ENCODE measurements around the gene LHFPL2.

Gene LHFPL2

DNA sequence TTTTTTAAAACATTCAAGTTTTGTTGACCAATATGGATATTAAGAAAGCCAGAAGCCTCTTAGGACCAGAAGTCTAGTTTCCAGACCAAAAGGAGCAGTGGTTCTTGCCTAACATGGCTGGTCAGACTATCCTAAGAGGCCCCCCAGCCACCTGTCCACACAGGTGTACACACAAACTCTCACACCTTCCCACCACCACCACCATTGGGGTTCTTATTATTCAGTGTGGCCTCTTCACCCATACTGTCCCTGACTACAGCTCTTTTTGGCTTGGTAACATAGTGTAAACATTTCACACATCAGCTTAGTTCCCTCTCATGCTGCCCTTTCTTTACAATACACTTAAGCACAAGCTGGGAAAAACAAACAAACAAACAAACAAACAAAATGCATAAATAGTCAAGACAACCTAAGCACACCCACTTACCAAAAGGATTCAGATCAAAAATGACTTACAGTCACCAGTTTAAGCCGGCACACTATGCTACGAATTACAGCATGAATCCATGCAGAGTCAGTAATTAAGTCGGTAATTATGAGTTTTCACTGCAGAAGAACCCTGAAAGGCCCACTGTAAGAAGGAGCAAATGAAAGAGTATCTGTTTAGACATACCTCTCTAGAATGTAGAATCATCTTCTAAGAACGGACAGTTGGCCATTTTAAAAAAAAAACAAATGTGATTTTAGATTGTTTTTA lies 9.5 kb downstream of the LHFPL2 start:
- no peak for DNase-seq (ENCODE audit: extremely low spot score)
- TF ChIP-seq HDGF (IDR thresholded peaks at IDR 0.05; ENCODE audit: borderline replicate concordance) = no peak
- TF ChIP-seq SUZ12 (IDR thresholded peaks at IDR 0.05) = no peak
- no peak for TF ChIP-seq LEF1 (IDR thresholded peaks at IDR 0.05; ENCODE audit: borderline replicate concordance)
- TF ChIP-seq ARNT (IDR thresholded peaks at IDR 0.05) = no peak
- no peak for TF ChIP-seq FOXM1 (IDR thresholded peaks at IDR 0.05; ENCODE audit: borderline replicate concordance)
- TF ChIP-seq ELF4 (IDR thresholded peaks at IDR 0.05) = no peak
- TF ChIP-seq, protein P1, sequence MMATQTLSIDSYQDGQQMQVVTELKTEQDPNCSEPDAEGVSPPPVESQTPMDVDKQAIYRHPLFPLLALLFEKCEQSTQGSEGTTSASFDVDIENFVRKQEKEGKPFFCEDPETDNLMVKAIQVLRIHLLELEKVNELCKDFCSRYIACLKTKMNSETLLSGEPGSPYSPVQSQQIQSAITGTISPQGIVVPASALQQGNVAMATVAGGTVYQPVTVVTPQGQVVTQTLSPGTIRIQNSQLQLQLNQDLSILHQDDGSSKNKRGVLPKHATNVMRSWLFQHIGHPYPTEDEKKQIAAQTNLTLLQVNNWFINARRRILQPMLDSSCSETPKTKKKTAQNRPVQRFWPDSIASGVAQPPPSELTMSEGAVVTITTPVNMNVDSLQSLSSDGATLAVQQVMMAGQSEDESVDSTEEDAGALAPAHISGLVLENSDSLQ (IDR thresholded peaks at IDR 0.05) = no peak
- TF ChIP-seq SP1 (IDR thresholded peaks at IDR 0.05) = no peak
- POLR2A ChIA-PET = no interaction called here
- CTCF ChIA-PET = no interaction called here

DNA sequence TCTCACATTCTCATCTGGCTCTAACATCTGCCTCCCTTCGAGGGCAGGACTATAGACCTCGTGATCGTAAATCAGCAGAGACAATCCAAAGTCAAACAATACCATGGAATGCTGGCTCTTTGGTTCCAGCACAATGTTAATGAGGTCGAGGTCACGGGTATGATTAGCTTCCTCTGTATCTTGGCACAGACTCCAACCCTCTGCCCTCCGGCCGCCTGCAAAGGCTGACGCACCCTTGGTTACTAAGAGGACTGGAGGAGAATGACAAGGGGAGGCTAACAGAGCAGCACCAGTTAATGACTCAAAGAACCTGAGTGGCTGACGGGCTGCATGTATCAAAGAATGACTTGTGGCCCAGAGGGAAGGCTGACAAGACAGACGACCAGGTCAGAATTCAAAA lies 10.1 kb downstream of the LHFPL2 start:
- ChIA-PET POLR2A (no interaction called here), CTCF (interaction anchor here (0.6 kb wide), 1 partner anchor 101 kb away, joined by 4 read pairs; no protein-coding TSS in a partner anchor)
- no peak for TF ChIP-seq L3MBTL2 (conservative IDR thresholded peaks at IDR 0.05)
- TF ChIP-seq, protein P1 (IDR thresholded peaks at IDR 0.05) = peak; percentile 52
- no peak for DNase-seq (ENCODE audit: extremely low spot score)

DNA sequence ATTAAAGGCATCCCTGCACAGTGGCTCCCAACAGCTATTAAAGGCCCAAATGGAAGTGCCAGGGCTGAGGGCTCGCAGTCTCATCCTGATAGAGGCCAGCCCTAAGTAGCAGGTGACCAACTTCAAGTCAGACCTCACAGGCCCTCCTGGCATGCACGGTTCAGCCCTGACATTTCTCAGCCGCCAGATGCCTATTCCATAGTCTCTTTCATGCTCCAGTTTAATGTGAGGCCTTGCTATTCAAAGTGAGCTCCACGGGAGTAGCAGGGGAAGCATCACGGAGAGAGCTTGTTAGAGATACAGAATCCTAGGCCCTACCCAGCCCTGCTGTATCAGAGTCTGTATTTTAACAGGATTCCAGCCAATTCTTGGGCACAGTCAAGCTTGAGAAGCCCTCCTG lies 11.1 kb downstream of the LHFPL2 start:
- no peak for DNase-seq (ENCODE audit: extremely low spot score)
- ChIA-PET POLR2A (interaction anchor here (1.3 to 2.3 kb wide), 2 partner anchors 9 to 11 kb away, joined by 4 to 8 read pairs; partner anchors contain the start of gene LHFPL2), CTCF (interaction anchor here (0.6 to 1.3 kb wide), 2 partner anchors 43 to 262 kb away, joined by 3 read pairs; no protein-coding TSS in a partner anchor)

DNA sequence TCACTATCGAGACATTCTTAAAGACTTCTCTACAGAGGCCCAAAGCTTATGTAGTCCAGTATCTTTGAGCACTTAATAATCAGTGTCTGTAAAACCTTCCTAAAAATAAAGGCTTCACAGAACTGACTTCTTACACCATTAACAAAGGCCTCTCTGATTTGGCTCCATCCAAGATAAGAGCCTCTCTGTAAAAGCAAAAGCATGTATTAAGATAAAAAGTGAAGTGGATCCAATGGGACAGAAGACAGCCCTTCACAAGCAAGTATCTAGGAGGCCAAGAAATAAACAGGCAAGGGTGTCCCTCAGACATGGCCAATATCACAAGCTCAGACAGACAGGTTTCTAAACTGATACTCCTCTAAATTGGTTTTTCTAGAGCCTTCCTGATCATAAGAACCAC lies 11.9 kb downstream of the LHFPL2 start:
- ChIA-PET POLR2A (interaction anchor here (0.9 to 2.3 kb wide), 3 partner anchors 10 to 347 kb away, joined by 3 to 8 read pairs (median 4); partner anchors contain the start of gene LHFPL2), CTCF (interaction anchor here (1.0 to 1.3 kb wide), 2 partner anchors 13 to 263 kb away, joined by 3 read pairs; no protein-coding TSS in a partner anchor)
- DNase-seq (ENCODE audit: extremely low spot score) = no peak
- no peak for TF ChIP-seq FOXK2 (IDR thresholded peaks at IDR 0.05)
- no peak for TF ChIP-seq FOXA1 (IDR thresholded peaks at IDR 0.05)
- TF ChIP-seq NFRKB (IDR thresholded peaks at IDR 0.05) = no peak
- no peak for TF ChIP-seq TARDBP (IDR thresholded peaks at IDR 0.05)

More for the DNA sequence above, 11.1 kb downstream of the LHFPL2 start:
- TF ChIP-seq SP1 (IDR thresholded peaks at IDR 0.05) (no peak), ELF4 (IDR thresholded peaks at IDR 0.05) (no peak), FOXA1 (IDR thresholded peaks at IDR 0.05) (no peak), ARNT (IDR thresholded peaks at IDR 0.05) (no peak), LEF1 (IDR thresholded peaks at IDR 0.05; ENCODE audit: borderline replicate concordance) (no peak)
- TF ChIP-seq, protein P1 (IDR thresholded peaks at IDR 0.05) = no peak

DNA sequence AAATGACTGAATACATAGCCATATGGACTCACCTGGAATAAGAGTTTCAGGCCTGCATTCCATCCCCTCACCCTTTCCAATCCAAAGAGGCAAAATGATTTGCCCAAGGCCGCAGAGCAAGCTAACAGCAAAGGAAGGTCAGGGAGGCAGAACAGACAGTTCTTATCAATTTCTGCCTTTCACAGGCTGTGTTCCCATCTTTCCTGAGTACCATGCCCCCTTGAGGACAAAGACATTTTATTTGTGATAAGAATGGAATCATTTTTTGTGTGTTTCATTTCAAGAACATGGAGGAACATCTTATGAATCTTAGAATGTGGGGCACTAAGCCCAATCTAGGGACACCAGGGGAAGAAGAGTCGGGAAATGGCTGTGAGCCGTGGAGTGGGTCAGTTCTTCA lies 13.9 kb downstream of the LHFPL2 start:
- POLR2A ChIA-PET = no interaction called here
- DNase-seq (ENCODE audit: extremely low spot score) = no peak
- TF ChIP-seq SUZ12 (IDR thresholded peaks at IDR 0.05) (no peak), L3MBTL2 (conservative IDR thresholded peaks at IDR 0.05) (no peak), ELF4 (IDR thresholded peaks at IDR 0.05) (no peak), SP1 (IDR thresholded peaks at IDR 0.05) (no peak), FOXK2 (IDR thresholded peaks at IDR 0.05) (no peak), FOXA1 (IDR thresholded peaks at IDR 0.05) (no peak), NFRKB (IDR thresholded peaks at IDR 0.05) (no peak), HDGF (IDR thresholded peaks at IDR 0.05; ENCODE audit: borderline replicate concordance) (no peak)
- TF ChIP-seq, protein P1 (IDR thresholded peaks at IDR 0.05) = no peak
- CTCF ChIA-PET = interaction anchor here (0.6 kb wide), 1 partner anchor 9 kb away, joined by 3 read pairs; no protein-coding TSS in a partner anchor

DNA sequence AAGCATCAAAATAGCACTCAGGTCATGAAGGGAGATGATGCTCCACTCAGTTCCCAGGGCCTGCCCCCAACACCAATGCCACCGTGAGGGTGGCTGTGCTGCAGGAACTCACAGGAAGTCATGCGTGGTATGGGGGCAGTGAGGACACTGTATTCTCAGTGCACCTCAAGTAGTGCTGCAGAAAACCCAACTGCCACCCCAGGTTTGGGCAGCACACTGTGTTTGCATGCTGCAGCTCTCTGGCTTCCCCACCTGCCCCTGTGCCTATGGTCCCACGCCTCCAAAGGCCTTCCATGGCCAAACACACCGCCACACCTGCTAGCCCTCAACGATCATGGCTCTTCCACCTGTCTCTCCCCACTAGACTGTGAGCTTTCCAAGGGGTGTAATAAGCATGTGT lies 14.3 kb downstream of the LHFPL2 start:
- DNase-seq (ENCODE audit: extremely low spot score) = no peak
- ChIA-PET CTCF (interaction anchor here (1.7 kb wide), 1 partner anchor 97 kb away, joined by 4 read pairs; no protein-coding TSS in a partner anchor), POLR2A (no interaction called here)
- TF ChIP-seq CTBP1 (IDR thresholded peaks at IDR 0.05; ENCODE audit: borderline replicate concordance) (no peak), SUZ12 (IDR thresholded peaks at IDR 0.05) (no peak), LEF1 (IDR thresholded peaks at IDR 0.05; ENCODE audit: borderline replicate concordance) (no peak), FOXK2 (IDR thresholded peaks at IDR 0.05) (no peak), HDGF (IDR thresholded peaks at IDR 0.05; ENCODE audit: borderline replicate concordance) (no peak), FOXM1 (IDR thresholded peaks at IDR 0.05; ENCODE audit: borderline replicate concordance) (no peak), ARNT (IDR thresholded peaks at IDR 0.05) (no peak), ELF4 (IDR thresholded peaks at IDR 0.05) (no peak), FOXA1 (IDR thresholded peaks at IDR 0.05) (no peak), SP1 (IDR thresholded peaks at IDR 0.05) (no peak), L3MBTL2 (conservative IDR thresholded peaks at IDR 0.05) (no peak), NFRKB (IDR thresholded peaks at IDR 0.05) (no peak), TARDBP (IDR thresholded peaks at IDR 0.05) (no peak), BHLHE40 (IDR thresholded peaks at IDR 0.05; ENCODE audit: borderline replicate concordance) (no peak), ZNF384 (IDR thresholded peaks at IDR 0.05) (no peak)
- TF ChIP-seq, protein P1 (IDR thresholded peaks at IDR 0.05) = no peak
